ENCODE measurements around the gene CSHL1.
A peak's percentile ranks its signal among the peaks of the same experiment; 100 is the strongest.
"Not testable (repeated sequence)": the region's sequence is repeated elsewhere in the genome, so short reads cannot be mapped to it uniquely, and the experiment has no call there.

CSHL1 gene

DNA sequence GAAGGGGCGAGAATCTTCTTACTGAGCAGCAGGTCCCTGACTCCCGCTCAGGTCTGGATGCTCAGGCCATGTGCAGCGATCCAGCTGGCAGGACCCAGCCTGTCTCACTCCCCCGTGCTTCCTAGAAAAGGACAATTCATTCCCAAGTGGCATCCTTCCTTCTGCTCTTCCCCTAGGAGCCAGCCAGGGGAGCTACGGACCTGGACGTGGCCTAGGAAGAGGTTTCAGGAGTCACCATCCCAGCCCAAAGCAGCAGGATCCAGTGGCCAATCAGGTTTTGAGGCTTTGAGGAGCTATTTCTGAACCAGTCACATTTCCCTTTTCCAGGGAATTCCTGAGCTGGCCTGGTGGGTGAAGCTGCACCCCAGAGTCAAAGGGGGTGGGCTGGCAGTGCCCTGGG is 28.8 kb upstream of the CSHL1 start:
- DNase-seq = no peak

DNA sequence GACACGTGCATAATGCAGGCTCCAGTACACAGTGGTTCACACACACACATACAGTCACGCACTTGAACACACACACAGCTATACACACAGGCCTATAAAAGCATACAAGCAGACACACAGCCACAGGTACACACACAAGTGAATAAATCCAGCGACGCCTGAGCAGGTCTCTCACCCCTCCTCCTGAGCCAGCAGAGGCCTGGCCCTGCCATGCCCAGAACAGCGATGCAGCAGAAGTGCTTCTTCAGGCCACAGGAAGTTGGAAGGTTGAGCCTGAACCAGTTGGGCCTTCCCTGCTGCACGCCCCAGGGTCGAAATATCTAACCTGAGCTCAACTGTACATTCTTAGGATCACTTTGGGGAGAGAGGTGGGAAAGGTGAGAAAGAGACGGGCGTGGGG is 28.3 kb upstream of the CSHL1 start:
- DNase-seq = no peak

DNA sequence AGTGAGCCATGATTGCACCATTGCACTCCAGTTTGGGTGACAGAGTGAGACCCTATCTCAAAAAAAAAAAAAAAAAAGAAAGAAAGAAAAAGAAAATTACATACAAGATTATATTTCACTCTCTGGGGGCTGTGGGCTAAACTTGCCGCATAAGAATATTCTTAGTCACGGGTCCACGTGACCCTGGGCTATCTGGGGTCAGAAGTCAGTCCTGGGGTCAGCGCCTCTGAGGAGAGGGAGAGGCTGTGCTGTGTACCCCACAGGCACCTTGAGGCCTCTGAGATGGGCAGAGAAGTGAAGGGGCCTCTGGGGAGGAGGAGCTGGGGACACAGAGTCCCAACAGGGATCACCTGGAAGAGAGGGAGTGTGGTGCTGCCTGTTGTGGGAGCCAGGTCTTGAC is 26.9 kb upstream of the CSHL1 start:
- no peak for DNase-seq

DNA sequence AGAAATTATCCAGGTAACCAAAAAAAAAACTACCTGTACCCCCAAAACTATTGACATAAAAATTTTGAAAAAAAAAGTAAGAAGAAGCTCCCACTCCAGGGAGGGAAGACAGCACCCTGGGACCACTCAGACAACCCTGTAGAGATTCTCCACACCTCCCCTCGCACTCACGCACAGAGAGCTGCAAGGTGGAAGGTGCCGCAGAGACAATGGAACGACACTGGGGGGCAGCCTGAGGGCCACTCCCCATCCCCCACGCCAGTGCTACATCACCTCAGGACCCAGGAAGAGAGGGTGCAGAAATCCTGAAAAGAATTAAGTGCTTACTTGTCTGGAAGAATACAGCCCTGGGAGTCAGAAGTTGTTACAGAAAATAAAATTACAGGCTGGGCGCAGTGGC is 26.3 kb upstream of the CSHL1 start:
- DNase-seq = no peak

DNA sequence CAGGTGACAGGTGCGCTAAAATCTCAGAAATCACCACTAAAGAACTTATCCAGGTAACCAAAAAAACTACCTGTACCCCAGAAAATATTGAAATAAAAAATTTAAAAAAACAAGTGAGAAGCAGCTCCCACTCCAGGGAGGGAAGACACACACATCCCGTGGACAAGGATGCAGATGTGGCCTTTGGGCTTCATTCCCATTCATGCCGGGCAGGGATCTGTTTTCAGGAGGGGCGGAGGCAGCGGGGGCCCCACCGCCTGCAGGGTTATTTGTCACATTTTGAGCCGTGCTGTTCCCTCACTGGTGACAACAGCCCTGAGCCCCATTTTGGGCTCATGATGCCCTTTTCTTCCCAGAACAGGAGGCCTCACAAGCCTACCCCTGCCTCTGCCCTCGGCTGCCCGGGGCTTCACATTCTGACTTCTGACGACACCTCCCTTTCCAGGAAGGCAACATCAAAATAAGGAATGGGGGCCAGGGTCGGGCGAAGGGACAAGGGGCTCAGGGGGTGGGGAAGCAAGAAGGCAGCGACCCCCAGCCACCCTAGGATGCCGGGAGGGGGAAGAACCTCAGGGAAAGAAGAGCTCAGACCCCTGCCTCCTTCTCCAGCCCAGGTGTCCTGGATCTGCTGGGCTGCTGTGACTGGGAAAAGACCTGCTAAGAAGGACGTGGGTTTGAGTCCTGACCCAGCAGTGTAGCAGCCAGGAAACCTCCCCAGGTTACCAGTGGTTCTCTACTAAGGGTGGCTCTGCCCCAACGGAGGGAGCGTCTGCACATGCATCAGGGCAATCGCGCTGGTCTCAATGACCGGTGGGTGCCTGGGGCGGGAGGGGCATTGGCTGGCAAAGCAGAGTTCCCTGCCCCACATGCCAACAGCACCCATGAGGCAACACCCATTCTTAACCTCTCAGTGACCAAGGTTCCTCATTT is 23.4 kb upstream of the CSHL1 start:
- DNase-seq = no peak

DNA sequence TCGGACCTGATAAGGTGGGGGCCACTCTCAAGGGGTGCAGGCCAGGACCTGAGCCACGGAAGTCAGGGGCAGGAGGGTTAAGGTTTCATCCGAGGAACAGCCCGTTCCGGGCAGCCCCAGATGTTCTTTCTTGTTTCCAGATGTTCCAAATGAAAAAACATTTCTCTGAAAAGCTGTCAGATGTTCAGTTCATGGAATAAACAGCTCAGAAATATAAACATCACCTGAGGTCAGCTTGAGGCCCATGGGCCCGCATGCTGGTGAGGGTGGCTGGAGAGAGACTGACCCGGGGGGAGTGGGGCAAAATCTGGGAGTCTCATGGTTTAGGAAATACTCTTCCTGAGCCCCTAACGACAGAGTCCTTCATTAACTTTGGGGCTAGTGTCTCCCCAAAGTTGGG is 22.5 kb upstream of the CSHL1 start:
- no peak for DNase-seq

DNA sequence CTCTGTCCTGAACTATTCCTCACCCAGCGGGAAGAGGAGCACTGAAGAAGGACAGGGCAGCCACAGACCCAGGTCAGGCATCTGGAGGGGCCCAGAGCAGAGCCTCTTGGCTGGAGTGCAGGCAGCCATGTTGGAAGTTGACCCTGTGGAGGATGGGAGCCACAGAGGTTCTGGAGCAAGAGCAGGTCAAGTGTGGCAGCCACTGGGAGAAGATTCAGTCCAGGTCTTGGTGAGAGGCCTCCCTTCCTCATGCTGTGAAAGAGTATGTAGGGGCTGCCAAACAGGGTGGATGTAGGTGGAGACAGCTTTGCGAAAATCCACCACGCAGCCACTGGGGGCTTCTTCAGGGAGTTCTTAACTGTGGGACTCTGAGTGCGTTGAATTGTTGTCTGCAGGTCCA is 21.7 kb upstream of the CSHL1 start:
- no peak for DNase-seq

DNA sequence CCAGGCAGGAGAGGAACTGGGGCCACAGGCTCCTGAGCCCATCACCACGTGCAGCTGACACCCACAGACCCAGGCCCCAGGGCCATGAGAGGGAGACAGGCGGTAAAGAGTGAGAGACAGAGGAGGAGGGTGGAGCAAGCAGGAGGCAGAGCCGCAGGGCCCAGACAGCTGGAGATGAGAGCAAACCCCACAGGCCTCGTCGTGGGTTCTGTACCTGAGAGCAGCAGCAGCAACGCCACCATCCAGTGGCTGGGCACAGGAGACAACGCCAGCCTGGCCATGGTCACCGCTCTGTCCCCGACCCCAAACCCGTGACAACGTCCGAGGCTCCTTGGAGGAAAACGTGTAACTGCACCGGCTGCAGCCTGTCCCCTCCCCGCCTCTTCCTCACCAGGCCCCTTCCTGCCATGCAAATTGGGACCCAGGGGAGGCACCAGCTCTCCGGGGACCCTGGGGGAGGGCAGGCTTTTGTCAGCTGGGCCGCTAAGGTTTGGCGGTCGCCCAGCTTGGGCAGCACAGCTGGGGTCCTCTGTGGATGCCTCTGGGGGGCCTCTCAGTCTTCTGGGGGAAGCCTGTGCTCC is 21.0 kb upstream of the CSHL1 start, which contains the start of gene CD79B:
Gene CD79B, minus strand, starts transcription at position 351 of the 581 bp plus-strand sequence. Its CDS starts 70 bp downstream, at position 281.
- DNase-seq = peak; percentile 26

DNA sequence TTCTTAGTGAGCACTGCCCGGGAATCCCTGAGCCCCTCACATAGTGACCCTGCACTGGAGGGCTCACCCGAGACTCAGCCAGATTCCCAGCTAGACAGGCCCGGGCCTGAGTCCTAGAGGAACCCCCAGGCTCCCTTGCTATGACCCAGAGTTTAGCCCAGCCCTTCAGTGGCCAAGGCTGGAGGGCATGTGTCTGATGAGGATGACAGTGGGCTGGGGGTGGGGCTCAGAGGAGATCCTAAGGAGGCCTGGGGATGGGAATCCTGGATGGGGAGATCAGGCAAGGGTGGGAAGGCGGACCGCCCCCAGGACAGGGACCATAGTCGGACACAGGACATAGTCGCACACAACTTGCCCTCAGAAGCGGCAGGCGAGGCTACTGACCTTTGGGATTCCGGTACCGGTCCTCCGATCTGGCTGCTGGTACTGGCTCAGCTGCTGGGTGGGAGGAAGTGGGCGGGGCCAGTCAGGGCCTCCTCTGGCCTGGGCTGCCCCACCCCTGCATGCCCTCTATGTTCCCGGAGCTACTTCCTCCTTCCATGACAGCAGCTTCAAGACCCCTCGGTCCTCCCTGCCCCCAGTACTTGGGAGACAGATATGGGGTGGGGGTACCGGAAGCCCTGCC is 20.0 kb upstream of the CSHL1 start:
- DNase-seq = peak; percentile 28

DNA sequence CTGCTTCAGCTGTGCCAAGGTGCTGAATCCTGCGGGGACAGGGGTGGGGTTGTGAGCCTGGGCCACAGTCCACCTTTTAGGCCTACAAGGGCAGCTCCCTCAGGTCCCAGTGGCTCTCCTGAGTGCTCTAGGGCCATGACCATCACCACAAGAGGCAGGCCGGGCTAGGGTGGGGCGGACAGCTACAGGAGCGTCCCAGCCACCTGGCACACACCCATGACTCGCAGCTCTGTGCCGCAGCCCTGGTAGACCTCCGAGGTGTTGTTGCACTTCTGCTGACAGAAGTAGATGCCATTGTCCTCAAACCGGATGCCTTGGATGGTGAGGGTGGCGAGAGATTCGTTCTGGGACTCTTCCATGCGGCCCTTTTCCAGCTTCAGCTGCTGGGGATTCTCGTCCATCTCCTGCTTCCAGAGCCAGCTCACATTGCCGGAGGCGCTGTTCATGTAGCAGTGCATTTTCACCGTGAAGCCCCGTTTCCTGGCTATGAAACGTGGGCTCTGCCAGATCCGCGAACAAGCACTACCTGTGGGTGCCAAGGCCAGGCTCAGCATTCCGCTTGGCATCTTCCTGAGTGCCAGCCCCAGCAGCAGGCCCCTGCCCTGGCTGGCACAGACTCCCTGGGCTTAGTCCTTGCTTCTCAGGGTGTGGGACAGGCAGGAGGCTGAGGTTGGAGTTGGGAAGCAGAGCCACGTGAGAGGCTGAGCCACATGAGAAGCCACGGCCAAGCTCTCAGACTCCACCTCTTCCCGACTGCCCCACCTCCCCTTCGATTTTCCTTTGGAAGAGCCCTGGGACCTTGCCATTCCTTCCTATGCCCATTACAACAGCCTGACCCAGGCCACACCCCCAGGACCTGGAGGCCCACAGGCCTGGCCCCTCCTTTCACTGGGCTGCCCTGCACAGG is 19.1 kb upstream of the CSHL1 start:
- no peak for DNase-seq

DNA sequence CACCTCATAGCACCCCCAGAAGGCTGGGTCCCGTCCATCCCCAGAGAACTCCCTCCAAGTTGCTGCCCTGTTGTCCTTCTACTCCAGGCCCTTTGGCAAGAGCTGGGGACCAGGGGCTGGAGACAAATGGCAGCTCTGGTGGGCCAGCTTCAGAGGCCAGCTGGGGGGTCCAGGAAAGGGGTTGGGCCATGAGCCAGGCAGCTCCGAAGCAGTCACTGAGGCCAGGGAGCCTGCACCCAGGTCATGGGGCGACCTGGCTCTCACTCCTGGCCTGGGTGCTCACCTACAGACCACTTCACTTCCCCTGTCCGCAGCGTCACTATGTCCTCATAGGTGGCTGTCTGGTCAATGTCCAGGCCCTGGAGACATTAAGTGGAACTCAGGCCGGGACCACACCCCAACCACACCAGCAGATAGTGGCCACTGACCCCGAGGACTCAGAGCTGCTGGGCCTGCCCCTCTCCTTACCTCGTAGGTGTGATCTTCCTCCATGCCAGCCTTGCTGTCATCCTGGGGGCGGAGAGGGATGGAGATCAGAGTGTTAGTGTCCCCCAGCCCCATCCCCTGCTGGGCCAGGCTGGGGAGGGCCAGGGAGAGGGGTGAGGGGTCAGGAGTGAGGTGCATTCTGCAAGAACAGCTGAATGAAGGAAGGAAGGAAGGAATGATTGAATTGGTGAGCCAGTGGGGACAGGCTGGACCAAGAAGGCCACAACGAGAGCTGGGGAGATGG is 18.1 kb upstream of the CSHL1 start:
- no peak for DNase-seq

DNA sequence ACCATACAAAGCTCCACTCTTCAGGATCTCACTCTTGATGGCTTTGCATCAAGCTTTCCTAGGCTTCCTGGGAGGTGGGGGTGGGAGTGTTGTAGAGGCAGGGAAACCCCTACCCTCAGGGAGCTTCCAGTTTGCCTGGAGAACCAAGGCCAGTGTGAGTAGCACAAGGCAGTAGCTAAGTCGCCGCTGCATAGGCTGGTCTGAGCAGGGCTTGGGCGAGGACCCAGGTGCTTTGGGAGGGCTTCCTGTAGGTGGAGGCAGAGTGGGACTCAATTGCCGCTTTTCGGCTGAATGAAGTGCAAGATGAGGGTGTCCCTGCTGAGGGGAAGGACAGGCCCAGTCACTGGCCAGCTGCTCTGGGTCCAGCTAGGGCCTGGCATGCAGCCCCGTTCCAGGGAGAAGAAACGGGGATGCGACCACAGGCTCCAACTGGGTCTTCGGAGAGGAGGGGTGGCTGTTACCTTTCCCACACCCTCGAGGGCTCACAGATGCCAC is 17.2 kb upstream of the CSHL1 start:
- no peak for DNase-seq

DNA sequence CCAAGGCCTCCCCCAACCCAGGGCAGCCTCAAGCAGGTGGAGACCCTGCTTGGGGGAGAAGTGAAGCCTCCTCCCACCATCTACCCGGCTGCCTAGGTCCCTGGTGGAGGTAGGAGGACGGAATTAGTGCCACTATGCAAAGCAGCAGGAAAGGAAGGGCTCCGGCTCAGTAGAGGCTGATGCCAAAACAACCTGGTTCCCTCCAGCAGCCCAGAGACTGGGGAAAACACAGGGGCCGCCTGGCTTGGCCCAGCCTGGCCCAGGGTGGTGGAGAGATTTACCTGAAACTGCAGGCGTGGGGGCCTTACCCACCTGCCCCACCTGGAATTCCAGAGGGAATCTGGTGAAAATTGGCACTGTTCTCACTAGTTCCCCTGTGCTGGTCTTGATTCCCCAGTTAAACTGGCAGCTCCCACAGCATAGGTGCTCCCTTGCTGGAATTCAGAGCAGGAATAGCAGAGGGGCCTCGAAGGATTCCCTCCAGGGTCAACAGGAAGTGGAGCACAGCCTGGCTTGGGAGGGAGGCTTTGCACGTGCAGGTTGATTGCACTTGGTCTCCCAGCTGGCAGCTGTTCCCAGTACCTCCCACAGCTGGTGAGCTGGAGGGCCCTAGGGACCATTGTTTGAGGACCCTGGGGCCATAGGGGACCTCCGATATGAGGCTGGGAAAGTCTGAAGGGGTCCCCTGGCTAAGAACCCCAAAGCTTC is 16.6 kb upstream of the CSHL1 start:
- DNase-seq = no peak

DNA sequence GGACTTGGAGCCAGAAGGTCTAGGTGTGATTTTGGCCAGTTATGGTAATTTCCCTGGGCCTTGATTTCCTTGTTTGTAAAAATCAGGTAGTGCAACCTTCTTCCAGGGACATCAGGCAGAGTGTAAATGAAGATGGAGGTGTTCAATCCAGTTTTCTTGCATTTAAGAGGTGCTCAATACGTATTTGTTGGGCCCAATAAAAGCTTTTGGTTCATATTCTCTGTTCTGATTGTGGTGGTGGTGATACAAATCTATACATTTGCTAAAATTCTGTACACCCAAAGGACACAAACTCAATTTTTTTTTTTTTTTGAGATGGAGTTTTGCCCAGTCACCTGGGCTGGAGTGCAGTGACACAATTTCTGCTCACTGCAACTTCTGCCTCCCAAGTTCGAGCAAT is 15.1 kb upstream of the CSHL1 start:
- no peak for DNase-seq

DNA sequence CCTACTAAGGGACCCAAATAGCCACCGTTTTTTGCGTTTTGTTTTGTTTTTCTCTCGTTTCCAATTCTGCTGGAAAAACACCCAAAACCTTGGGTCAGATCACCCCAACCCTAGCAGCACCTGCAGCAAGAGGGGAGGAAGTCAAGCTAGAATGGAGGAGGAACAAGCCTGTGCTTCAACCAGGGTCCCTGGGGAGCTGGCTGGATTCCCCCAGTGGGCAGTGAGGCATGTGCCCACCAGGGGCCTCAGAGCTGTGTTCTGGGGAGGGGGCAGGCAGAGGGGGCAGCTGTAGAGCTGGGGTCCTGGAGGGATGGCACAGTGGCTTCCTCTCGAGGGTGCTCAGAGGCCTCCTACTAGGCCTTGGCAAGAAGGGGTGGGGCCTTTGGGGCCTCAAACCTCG is 14.6 kb upstream of the CSHL1 start:
- no peak for DNase-seq

DNA sequence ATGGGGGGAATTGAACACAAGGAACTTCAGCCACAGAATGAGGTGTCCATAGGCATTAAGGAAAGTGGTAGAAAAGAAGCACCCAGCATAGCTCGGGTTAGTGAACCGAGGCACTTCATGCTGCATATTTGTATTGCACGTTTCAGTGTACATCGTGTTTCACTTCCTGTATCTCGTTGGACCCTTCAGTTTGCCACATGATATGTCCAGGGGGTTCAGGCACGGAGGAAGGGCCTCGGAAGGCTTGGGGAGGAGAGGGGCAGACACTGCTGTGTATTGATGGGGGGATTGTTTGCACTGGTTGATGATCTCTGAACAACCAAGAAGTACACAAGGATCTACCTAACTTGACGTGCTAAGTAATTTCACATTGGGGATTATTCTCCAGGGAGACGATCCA is 11.3 kb upstream of the CSHL1 start:
- DNase-seq = not testable (repeated sequence)

DNA sequence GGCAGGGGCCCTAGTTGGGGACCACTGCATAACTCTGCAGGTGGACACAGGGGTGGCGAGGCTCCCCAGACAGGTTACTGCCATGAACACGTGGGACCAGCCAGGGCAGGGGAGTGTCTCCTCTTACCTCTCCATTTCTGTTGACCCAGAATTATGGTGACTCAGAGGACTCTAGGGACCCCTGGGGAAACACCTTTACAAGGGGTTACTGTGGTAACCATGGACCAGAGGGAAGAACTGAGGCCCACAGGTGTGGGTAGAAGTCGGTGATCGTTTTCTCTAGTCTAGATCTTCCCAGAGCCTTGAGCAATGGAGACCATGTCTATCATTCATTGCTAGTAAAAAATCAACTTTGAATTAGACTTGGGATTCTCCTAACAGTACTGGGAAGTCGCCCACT is 9.7 kb upstream of the CSHL1 start:
- DNase-seq = not testable (repeated sequence)

DNA sequence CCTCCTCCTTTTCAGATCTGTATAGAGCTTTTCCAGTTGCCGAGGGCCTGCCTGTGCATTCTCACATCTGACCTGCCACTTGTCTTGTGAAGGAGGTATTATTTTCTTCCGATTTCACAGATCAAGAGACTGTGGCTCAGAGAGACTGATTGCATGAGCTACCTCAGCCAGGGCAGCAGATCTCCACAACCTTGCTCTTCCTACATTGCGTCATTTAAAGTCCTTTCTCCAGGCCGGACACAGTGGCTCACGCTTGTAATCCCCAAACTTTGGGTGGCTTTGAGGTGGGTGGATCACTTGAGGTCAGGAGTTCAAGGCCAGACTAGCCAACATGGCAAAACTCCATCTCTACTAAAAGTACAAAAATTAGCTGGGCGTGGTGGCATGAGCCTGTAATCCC is 9.0 kb upstream of the CSHL1 start:
- DNase-seq = not testable (repeated sequence)

DNA sequence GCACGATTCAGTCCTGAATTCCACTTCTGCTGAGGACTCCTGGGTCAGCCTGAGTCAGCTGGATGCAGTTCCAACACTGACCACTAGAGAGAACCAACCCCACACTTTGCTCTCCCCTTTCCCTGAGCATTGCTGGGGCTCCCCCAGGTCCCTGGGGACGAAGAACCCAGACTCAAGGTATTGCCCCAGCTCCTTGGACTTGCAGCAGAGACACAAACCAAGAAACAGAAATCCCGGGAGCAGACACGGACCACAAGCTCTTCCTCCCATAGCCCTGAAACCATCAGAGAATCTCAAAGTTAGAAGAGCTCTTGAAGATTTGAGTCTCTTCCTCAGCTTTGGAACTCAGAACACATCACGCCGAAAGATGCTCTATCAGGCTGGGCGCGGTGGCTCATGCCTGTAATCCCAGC is 8.3 kb upstream of the CSHL1 start:
- DNase-seq = peak; percentile 47

DNA sequence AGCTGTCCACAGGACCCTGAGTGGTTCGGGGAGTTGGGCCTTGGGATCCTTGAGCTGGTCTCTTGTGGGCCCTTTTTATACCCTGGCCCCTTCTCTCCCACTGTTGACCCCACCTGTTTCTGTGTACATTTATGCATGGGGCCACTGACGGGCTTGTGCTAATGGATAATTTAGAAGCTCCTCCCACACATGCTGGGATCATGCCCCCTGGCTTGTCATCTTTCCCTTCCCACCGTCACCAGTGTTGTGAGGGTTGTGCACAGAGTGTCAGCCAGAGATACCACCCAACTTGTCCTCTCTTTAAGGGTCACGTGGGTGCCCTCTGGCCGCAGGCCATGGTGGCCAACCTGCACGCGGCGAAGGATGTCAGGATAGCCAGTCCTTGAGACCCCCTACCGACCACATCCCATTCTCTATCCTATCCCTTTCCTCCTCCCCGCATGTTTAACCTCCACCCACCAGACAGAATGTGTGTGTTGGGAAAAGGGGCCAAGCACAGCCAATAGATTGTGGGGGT is 7.8 kb upstream of the CSHL1 start, which contains the start of gene GH1:
Gene GH1, minus strand, starts transcription at position 51 of the 517 bp plus-strand sequence. CDS start 63 bp downstream, outside the sequence.
- DNase-seq = not testable (repeated sequence)

DNA sequence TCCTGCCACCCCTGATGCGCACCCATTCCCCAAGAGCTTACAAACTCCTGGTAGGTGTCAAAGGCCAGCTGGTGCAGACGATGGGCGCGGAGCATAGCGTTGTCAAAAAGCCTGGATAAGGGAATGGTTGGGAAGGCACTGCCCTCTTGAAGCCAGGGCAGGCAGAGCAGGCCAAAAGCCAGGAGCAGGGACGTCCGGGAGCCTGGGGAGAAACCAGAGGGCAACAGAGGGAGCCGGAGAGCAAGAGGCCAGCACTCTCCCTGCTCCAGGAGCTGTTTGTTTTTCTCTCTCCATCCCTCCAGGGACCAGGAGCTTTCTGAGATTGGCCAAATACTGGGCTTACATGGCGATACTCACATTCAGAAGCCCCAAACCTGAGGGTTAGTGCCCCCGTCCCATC is 7.2 kb upstream of the CSHL1 start:
- no peak for DNase-seq
